Gastrocnemius medialis (tissue), 4 donors: Measurements from ENCODE around the gene LONP1.

ENCODE experiments used
- CTCF ChIP-seq, 5 experiments: fragments of 450-650 bp in 3 of 5; fragments of 200-600 bp in 2 of 5; sonication (generic) in 2 of 5; IDR thresholded peaks in 4 of 5; conservative IDR thresholded peaks in 1 of 5; 1 replicate in 4 of 5; 2 replicates in 1 of 5; pipeline ENCODE4 v1.5.1; 2016 to 2019; ENCODE audit warnings: antibody characterized with exemption in 5 of 5, mild to moderate bottlenecking in 3 of 5, moderate library complexity in 3 of 5
- POLR2A ChIP-seq, 2 donors: fragments of 450-650 bp; IDR thresholded peaks; one replicate each; pipeline ENCODE4 v1.6.1; 2017; ENCODE audit warnings: antibody characterized with exemption in 2 of 2, mild to moderate bottlenecking in 2 of 2, moderate library complexity in 2 of 2

DNA sequence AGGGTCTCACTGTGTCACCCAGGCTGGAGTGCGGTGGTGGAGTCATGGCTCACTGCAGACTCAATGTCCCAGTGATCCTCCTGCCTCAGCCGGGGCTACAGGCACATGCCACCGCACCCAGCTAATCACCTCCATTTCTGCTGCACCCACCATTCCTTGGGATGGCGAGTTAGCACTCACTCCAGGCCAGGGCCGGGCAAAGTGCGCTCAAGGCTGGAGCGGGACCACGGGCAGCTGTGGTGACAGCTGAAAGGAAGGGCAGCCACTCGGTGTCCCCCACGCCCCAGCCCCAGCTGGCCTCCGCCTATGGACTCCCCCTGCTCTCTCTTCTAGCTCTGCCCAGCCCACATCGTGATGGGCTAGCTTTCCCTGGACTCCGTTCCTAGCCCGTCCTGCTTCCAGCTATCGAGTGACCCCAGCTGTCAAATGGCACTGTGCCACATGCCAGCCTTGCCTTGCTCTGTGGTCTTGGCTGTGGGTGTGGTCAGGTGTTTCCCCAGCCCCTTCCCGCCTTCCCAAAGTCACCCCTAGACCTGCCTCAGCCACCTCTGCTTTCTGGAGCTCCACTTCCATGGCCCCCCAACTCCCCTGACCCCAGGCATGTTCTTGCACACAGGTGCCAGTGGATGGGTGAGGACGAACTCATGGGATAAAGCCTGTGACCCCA, 43.7 kb downstream of the LONP1 start:
- no peak for TF ChIP-seq CTCF (IDR thresholded peaks at IDR 0.05 in 4 of 5, conservative IDR thresholded peaks at IDR 0.05 in 1 of 5)
- TF ChIP-seq POLR2A (IDR thresholded peaks at IDR 0.05), result no peak
